ENCODE data around the gene PTPMT1.
"Not testable (repeated sequence)": the region's sequence is repeated elsewhere in the genome, so short reads cannot be mapped to it uniquely, and the experiment has no call there.

PTPMT1 gene, protein sequence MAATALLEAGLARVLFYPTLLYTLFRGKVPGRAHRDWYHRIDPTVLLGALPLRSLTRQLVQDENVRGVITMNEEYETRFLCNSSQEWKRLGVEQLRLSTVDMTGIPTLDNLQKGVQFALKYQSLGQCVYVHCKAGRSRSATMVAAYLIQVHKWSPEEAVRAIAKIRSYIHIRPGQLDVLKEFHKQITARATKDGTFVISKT

DNA sequence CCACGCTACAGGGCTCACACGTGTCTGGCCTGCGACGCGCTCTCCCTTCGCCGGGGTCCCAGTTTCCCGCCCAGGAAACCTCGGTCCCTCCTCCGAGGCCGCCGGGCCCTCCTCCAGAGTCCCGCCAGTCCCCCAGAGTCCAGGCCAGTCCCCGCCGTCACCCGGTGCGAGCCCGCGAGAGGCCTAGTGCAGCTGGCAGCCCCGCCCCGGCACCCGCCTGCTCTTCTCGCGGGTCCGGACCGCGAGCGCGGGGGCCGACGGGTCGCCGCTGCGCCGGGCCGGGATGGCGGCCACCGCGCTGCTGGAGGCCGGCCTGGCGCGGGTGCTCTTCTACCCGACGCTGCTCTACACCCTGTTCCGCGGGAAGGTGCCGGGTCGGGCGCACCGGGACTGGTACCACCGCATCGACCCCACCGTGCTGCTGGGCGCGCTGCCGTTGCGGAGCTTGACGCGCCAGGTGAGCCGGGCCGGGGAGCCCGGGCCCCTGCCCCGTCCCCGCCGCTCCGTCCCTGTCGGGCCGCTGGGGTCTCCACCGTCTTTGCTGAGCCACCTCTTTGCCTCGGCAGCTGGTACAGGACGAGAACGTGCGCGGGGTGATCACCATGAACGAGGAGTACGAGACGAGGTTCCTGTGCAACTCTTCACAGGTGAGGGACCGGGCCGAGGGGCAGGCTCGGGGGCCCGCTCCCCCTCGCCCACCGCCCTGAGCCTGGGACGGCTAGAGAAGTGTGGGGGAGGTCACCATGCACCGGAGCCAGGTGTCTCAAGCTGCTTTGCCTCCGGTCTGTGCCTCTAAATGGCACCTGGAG, at the start of gene PTPMT1:
PTPMT1 (plus strand) TSS at position 260 of the 809 bp plus-strand sequence; CDS start at position 284, 24 bp downstream.
- DNase-seq: peak in 1 of 2 experiments; percentile 79

DNA sequence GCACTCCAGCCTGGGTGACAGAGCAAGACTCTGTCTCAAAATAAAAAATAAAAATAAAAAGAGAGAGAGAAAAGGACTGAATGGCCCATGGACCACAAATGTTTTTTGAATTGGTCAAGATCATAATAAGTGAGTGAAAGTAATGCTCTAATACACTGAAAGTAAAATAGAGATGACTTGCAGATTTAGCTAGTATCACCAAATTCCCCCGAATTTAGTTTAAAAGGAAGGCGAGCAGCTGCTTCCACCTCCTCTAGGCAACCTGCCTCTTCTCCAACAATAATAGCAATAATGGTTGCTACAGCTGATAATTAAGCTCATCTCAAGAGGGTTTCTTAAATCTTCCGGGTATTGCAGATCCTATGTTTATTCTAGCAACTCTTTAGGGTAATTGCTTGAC, 49.2 kb upstream of the PTPMT1 start:
- DNase-seq: no peak

- no peak for DNase-seq
These were observed 48.2 kb upstream of the PTPMT1 start for GRCh38 chr11:47516984-47517853.

DNA sequence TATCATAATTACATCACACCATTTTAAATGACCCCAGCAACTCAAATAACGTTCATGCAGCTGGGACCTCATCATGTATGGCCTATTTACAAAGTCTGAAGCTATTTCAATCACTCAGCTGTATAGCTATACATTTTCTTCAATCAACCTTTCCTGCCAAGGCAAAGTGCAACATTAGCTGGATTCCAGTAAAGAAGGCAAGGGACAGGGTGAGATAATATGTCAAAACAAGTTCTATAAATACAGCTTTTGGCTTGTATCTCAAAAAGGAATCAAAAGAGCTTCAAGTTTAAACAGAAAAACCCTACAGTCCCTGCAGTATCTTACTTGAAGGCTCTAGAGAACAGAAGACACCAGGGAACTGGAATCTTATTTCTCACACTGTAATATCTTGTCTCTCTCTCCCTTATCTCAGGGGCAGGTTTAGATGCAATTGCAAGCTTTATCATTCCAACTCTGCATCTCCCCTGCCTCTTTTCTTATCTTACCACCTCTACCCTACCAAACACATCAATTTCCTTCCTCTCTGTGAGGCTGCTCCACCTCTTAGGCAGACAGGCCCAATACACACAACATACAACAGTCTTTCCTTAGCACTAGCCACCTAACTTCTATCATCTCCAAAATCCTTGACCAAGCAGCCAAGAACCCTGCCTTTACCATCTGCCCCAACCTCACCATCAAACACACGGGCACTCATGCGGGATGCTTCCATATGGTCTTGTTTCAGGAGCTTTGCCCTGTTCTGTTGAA, 47.0 kb upstream of the PTPMT1 start:
- peak; percentile 75 to 89 for DNase-seq

GRCh38 chr11:47523490-47524225, 41.7 kb upstream of the PTPMT1 start:
- peak in 1 of 2 experiments; percentile 36 for DNase-seq

- DNase-seq: peak; percentile 26 to 80
These were observed 41.0 kb upstream of the PTPMT1 start for GRCh38 chr11:47524291-47524874.

GRCh38 chr11:47526032-47526431, 39.4 kb upstream of the PTPMT1 start:
- DNase-seq: not testable (repeated sequence)

DNA sequence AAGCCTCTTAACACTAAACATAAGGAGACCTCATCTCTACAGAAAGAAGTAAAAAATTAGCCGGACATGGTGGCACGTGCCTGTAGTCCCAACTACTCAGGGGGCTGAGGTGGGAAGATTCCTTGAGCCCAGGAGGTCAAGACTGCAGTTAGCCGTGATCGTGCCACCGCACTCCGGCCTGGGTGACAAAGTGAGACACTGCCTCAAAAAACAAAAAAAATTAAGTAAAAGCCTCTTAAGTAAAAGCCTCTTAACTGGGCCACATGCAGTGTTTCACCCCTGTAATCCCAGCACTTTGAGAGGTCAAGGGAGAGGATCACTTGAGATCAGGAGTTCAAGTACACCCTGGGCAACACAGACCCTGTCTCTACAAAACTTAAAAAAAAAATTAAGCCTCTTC, 38.2 kb upstream of the PTPMT1 start:
- no peak for DNase-seq

GRCh38 chr11:47529951-47530350, 35.4 kb upstream of the PTPMT1 start:
- no peak for DNase-seq

- DNase-seq: not testable (repeated sequence)
These were observed 34.7 kb upstream of the PTPMT1 start for GRCh38 chr11:47530721-47531120.

DNA sequence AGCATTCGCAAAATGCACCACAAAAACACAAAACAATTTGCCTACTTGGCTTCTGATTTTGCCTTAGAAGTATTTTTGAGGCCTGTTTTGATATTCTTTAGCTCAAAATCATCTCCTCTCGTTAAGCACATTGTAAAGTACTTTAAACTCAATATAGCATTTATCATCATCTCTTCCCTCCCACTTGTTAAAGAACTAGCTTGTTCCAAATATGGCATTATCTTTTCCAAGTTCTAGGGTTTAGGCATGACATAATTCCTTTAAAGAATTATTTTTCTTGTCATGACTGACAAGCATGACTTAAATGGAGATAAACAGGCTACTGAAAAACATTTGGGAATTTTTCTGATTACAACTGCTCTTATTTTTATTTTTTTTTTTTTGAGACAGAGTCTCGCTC, 33.7 kb upstream of the PTPMT1 start:
- no peak for DNase-seq

GRCh38 chr11:47532597-47533213, 32.7 kb upstream of the PTPMT1 start:
- DNase-seq: no peak

- DNase-seq: no peak
These were observed 31.7 kb upstream of the PTPMT1 start for GRCh38 chr11:47533690-47534151.

- no peak for DNase-seq
These were observed 30.6 kb upstream of the PTPMT1 start for GRCh38 chr11:47534704-47535251.

- peak; percentile 25 to 64 for DNase-seq
These were observed 28.5 kb upstream of the PTPMT1 start for GRCh38 chr11:47536915-47537314.

- DNase-seq: peak in 1 of 2 experiments; percentile 33
These were observed 26.4 kb upstream of the PTPMT1 start for GRCh38 chr11:47538741-47539565.

GRCh38 chr11:47539681-47540039, 25.7 kb upstream of the PTPMT1 start:
- DNase-seq: no peak

GRCh38 chr11:47541070-47541469, 24.3 kb upstream of the PTPMT1 start:
- DNase-seq: no peak

DNA sequence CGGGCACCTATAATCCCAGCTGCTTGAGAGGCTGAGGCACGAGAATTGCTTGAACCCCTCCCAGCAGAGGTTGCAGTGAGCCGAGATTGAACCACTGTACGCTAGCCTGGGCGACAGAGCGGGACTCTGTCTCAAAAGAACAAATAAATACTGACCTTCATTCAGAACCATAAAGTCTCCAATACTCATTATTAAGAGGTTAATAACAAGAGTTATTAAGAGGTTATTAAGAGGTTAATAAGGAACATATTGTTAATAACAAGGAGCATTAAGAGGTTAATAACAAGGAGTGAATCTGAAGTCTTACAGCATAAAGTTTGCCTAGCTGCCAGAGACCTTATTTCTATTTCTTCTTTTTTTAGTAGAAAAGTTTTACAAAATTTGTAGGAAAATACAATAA, 20.1 kb upstream of the PTPMT1 start:
- no peak for DNase-seq

DNA sequence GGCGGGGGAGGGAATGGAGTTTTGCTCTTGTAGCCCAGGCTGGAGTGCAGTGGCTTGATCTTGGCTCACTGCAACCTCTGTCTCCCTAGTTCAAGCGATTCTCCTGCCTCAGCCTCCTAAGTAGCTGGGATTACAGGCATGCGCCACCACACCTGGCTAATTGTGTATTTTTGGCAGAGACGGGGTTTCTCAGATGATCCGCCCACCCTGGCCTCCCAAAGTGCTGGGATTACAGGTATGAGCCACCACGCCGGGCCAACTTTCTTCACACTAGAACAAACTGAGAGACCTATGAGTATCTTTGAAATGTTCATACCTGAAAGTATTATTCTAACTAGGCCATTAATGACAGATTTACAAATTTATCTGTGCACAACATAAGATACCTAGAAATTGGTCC, 19.1 kb upstream of the PTPMT1 start:
- DNase-seq: not testable (repeated sequence)

Data from NCI-H446 (cell line).